ENCODE results near the gene RAB23. TPM values are rescaled to one million over a fixed set of nuclear protein-coding genes. Genes with fewer than 3 reads are reported as not detected.

The RAB23 gene
- total RNA-seq (2021) = 18.1 and 18.6 TPM in 2 replicates
- long read RNA-seq, full-length matches to known transcripts = 11 of 16 reads
- long read RNA-seq, partial matches to known transcripts = 0 of 16 reads
- long read RNA-seq, other reads (novel, unspliced or antisense) = 5 of 16 reads

GRCh38 chr6:57221936-57222742, at the start of gene RAB23:
TSS of gene RAB23 (minus strand) at chr6:57222307. CDS start at chr6:57210380, 11,927 bp downstream.
- Histone ChIP-seq H4K8ac (replicated peaks; ENCODE audit: insufficient read length, low read depth, low read length) (no peak within 1 kb of the TSS), H2BK12ac (ENCODE audit: insufficient read length, low read depth, low read length) (no peak within 1 kb of the TSS), H2AK5ac (ENCODE audit: insufficient read length, low read length) (no peak within 1 kb of the TSS), H3K4me2 (ENCODE audit: insufficient read depth, insufficient read length, low read length) (peak within 1 kb of the TSS; percentile 44), H3K27ac (ENCODE audit: insufficient read length, low read depth, low read length) (no peak within 1 kb of the TSS), H2BK20ac (ENCODE audit: low read depth, low read length, poor library complexity, severe bottlenecking) (no peak within 1 kb of the TSS), H4K91ac (ENCODE audit: insufficient read length, low read depth, low read length) (no peak within 1 kb of the TSS), H3K14ac (ENCODE audit: insufficient read depth, low read length) (peak within 1 kb of the TSS; percentile 67; the same call in 1 of the 2 replicates), H3K23me2 (ENCODE audit: insufficient read length, low read depth, low read length, poor library complexity, severe bottlenecking) (no peaks in the 10 kb centered on the region), H3K56ac (ENCODE audit: insufficient read length, low read depth, low read length) (no peak within 1 kb of the TSS), H2AFZ (ENCODE audit: low read length) (peak within 1 kb of the TSS; percentile 70), H4K20me1 (ENCODE audit: control insufficient read depth, insufficient read depth, insufficient read length) (no peaks in the 10 kb centered on the region), H2BK15ac (ENCODE audit: low read depth, low read length) (no peak within 1 kb of the TSS), H3T11ph (ENCODE audit: low read length) (no peak within 1 kb of the TSS), H3K79me2 (ENCODE audit: insufficient read depth, low read length) (peaks cover 5% of the 10 kb centered on the region; the same call in 1 of the 2 replicates), H3K79me1 (ENCODE audit: insufficient read depth, low read depth, low read length, poor library complexity, severe bottlenecking) (peaks cover 2% of the 10 kb centered on the region), H3K4me1 (ENCODE audit: insufficient read depth, low read length) (no peaks in the 10 kb centered on the region), H3K4ac (ENCODE audit: low read depth, low read length) (no peak within 1 kb of the TSS), H2BK5ac (ENCODE audit: insufficient read length, low read length) (no peak within 1 kb of the TSS), H3K18ac (ENCODE audit: insufficient read length, low read depth, low read length) (peak within 1 kb of the TSS; percentile 10), H3K23ac (ENCODE audit: insufficient read length, low read depth, low read length) (no peak within 1 kb of the TSS), H3K27me3 (ENCODE audit: insufficient read depth, low read length) (no peaks in the 10 kb centered on the region), H2BK120ac (ENCODE audit: low read depth, low read length, poor library complexity, severe bottlenecking) (no peak within 1 kb of the TSS), H4K5ac (ENCODE audit: insufficient read length, low read depth, low read length) (no peak within 1 kb of the TSS), H3K9ac (ENCODE audit: extremely low read depth, insufficient read length, low read length) (peak within 1 kb of the TSS; percentile 71), H3K9me3 (ENCODE audit: control insufficient read depth, low read depth, low read length) (no peaks in the 10 kb centered on the region)
- no CpG with 5 or more reads among the region's 69 CpGs for WGBS (ENCODE audit: extremely low coverage, insufficient read length, low lambda C conversion rate)
- Mint-ChIP-seq H3K27ac (peak within 1 kb of the TSS; percentile 97 to 100 (median 99)), H3K4me1 (peaks cover 40 to 41% of the 10 kb centered on the region in 2 experiments), H3K9me3 (peaks cover 0 to 10% of the 10 kb centered on the region in 2 experiments; a peak in 2 of 5 replicates), H3K27me3 (ENCODE audit: low read depth) (no peaks in the 10 kb centered on the region; the same call in 1 of the 2 replicates), H3K4me3 (peak within 1 kb of the TSS; percentile 92 to 99), H3K36me3 (ENCODE audit: insufficient read depth in 1 of 3, low read depth in 3 of 3) (peaks cover 8 to 23% (median 9%) of the 10 kb centered on the region in 3 experiments)
- no peak; the same call in 2 of the 3 replicates for TF ChIP-seq CTCF (conservative IDR thresholded peaks at IDR 0.05)
- peak; percentile 91 for DNase-seq
